GM12878 (cell line): ENCODE measurements around the gene RNASEL. TPM values are rescaled to one million over a fixed set of nuclear protein-coding genes. Genes with fewer than 3 reads are reported as not detected.

Source experiments
- ATAC-seq: fragments of 200-7000 bp; cut with Tn5 transposase; 3 replicates; pipeline ENCODE4 v1.9.1; 2020; ENCODE audit warnings: mild to moderate bottlenecking, moderate library complexity
- BruUV-seq: library from RNA; stranded (reverse); fragments of 400-500 nt; replicated peaks from 2 replicates; lab custom pipeline; 2021; lab: Mats Ljungman, UMichigan
- CTCF ChIA-PET: fragments of 300-600 bp; sonication (Branson Sonifier 250); formaldehyde crosslinking; extraction: SDS; loops from one replicate; lab custom pipeline; 2021; ENCODE audit warnings: inconsistent platforms; lab: Yijun Ruan, JAX
- POLR2A ChIA-PET: fragments of 350-600 bp; formaldehyde crosslinking; extraction: SDS; loops from one replicate; lab custom pipeline; 2021; ENCODE audit warnings: inconsistent platforms; lab: Charles Lee
- RAD21 ChIA-PET: fragments of 300-600 bp; sonication (Branson Sonifier 250); formaldehyde crosslinking; loops from one replicate; lab custom pipeline; 2023; ENCODE audit warnings: antibody characterized with exemption; ENCODE audit not compliant: unreplicated experiment; lab: Charles Lee
- SMC1A ChIA-PET: fragments of 300-600 bp; sonication (Branson Sonifier 250); formaldehyde crosslinking; loops from one replicate; lab custom pipeline; 2023; ENCODE audit not compliant: unreplicated experiment, uncharacterized antibody; lab: Charles Lee
- DNase-seq: peaks from one replicate; pipeline ENCODE4 v3.0.0-alpha.2; 2011; ENCODE audit warnings: low read depth, low spot score
- FAIRE-seq: peaks from 3 replicates; lab custom pipeline; 2011; peaks lifted over from hg19 to GRCh38; lab: Jason Lieb, UNC
- H2AFZ ChIP-seq: 2 replicates; pipeline ENCODE4 v1.6.0; 2011; ENCODE audit warnings: low read depth, low read length, control low read depth; ENCODE audit not compliant: control insufficient read depth
- H3K27ac ChIP-seq: 2 replicates; pipeline ENCODE4 v1.5.1; 2011; ENCODE audit warnings: control low read depth; ENCODE audit not compliant: control insufficient read depth, insufficient read depth
- H3K27me3 ChIP-seq, 2 experiments: replicated peaks in 1 of 2; 2 replicates each; pipeline versions ENCODE4 v1.6.0 to v1.6.1; 2011; ENCODE audit warnings: low read length in 1 of 2; ENCODE audit not compliant: control insufficient read depth in 2 of 2, insufficient read depth in 2 of 2
- H3K36me3 ChIP-seq, 2 experiments: 2 replicates each; pipeline ENCODE4 v1.5.1; 2011; ENCODE audit warnings: low read length in 1 of 2; ENCODE audit not compliant: control insufficient read depth in 2 of 2, insufficient read depth in 2 of 2
- H3K4me1 ChIP-seq: 2 replicates; pipeline ENCODE4 v1.6.1; 2011; ENCODE audit warnings: mild to moderate bottlenecking, low read length, moderate library complexity, mixed read lengths; ENCODE audit not compliant: control insufficient read depth, insufficient read depth
- H3K4me2 ChIP-seq: 2 replicates; pipeline ENCODE4 v1.6.0; 2011; ENCODE audit warnings: control low read depth; ENCODE audit not compliant: control insufficient read depth, insufficient read depth
- H3K4me3 ChIP-seq: fragments of 200-600 bp; sonication (generic); 2 replicates; pipeline ENCODE4 v1.5.1; 2016
- H3K79me2 ChIP-seq: 2 replicates; pipeline ENCODE4 v1.6.0; 2011; ENCODE audit warnings: low read length; ENCODE audit not compliant: control insufficient read depth, insufficient read depth
- H3K9ac ChIP-seq: 2 replicates; pipeline ENCODE4 v1.8.0; 2011; ENCODE audit warnings: low read length, control low read depth, mixed read lengths; ENCODE audit not compliant: control insufficient read depth, insufficient read depth
- H3K9me3 ChIP-seq: replicated peaks from 3 replicates; pipeline ENCODE4 v1.5.1; 2011; ENCODE audit warnings: mild to moderate bottlenecking, low read length; ENCODE audit not compliant: control insufficient read depth, insufficient read depth
- H4K20me1 ChIP-seq: 2 replicates; pipeline ENCODE4 v1.6.0; 2011; ENCODE audit not compliant: control insufficient read depth, insufficient read depth
- BHLHE40 ChIP-seq, 2 experiments: fragments of 450-650 bp in 1 of 2; IDR thresholded peaks; 2 replicates each; pipeline ENCODE4 v1.6.1; 2011 to 2017; ENCODE audit warnings: low read depth in 2 of 2, borderline replicate concordance in 1 of 2, improper control_type of control experiment in 1 of 2, low read length in 1 of 2, mild to moderate bottlenecking in 1 of 2
- BRCA1 ChIP-seq: IDR thresholded peaks from 2 replicates; pipeline ENCODE4 v1.6.1; 2011; ENCODE audit warnings: low read depth, low read length, improper control_type of control experiment
- CREB1 ChIP-seq: IDR thresholded peaks from 2 replicates; pipeline ENCODE4 v1.6.1; 2012; ENCODE audit warnings: low read depth, mild to moderate bottlenecking, inconsistent platforms
- EED ChIP-seq: sonication (generic); IDR thresholded peaks from 2 replicates; pipeline ENCODE4 v1.6.1; 2016; ENCODE audit warnings: antibody characterized with exemption, low read depth
- GATAD2B ChIP-seq: fragments of 450-650 bp; conservative IDR thresholded peaks from 2 replicates; pipeline ENCODE4 v1.6.1; 2017; ENCODE audit warnings: low read depth, mild to moderate bottlenecking, moderate library complexity
- HCFC1 ChIP-seq: fragments of 150-350 bp; IDR thresholded peaks from 2 replicates; pipeline ENCODE4 v1.6.1; 2014; ENCODE audit warnings: low read length
- MEF2B ChIP-seq: fragments of 450-650 bp; IDR thresholded peaks from 2 replicates; pipeline ENCODE4 v1.6.1; 2018; ENCODE audit warnings: mild to moderate bottlenecking, moderate library complexity; ENCODE audit not compliant: partially characterized antibody, poor library complexity, severe bottlenecking
- NFYA ChIP-seq: IDR thresholded peaks from 2 replicates; pipeline ENCODE4 v1.6.1; 2011; ENCODE audit warnings: low read depth, mild to moderate bottlenecking, low read length, improper control_type of control experiment, borderline replicate concordance
- RBBP5 ChIP-seq: fragments of 200-600 bp; sonication (generic); conservative IDR thresholded peaks from 2 replicates; pipeline ENCODE4 v1.6.1; 2016
- RUNX3 ChIP-seq: IDR thresholded peaks from 2 replicates; pipeline ENCODE4 v1.6.1; 2012; ENCODE audit warnings: low read length, inconsistent platforms
- ZNF622 ChIP-seq: fragments of 450-650 bp; IDR thresholded peaks from 2 replicates; pipeline ENCODE4 v1.6.1; 2017; ENCODE audit warnings: mild to moderate bottlenecking, inconsistent platforms
- ZZZ3 ChIP-seq: IDR thresholded peaks from 2 replicates; pipeline ENCODE4 v1.6.1; 2011; ENCODE audit warnings: low read depth; ENCODE audit not compliant: control insufficient read depth, insufficient read length
- WGBS: methylation state at CpG from one replicate; pipeline ENCODE4 v1.1.6; 2016; ENCODE audit warnings: low lambda C conversion rate; ENCODE audit not compliant: insufficient replicate concordance, insufficient coverage; ENCODE audit errors: missing lambda C conversion rate; 5-methylcytosine and 5-hydroxymethylcytosine counted together
- in situ Hi-C: fragments of 300-500 bp; cut with MboI; formaldehyde crosslinking; loops from 9 replicates; pipeline ENCODE4 v1.14.3; 2018; ENCODE audit warnings: mixed read lengths
- intact Hi-C: fragments of 100-400 bp; cut with micrococcal nuclease; formaldehyde crosslinking; loops from one replicate; pipeline ENCODE4 v1.14.2; 2022; ENCODE audit not compliant: unreplicated experiment
- polyA plus RNA-seq, 11 experiments: library from polyadenylated mRNA; depleted of rRNA in 4 of 11; unstranded in 6 of 11; stranded (reverse) in 5 of 11; fragments of >200 nt; fragmentation: Nextera tagmentation in 4 of 11; fragmentation: Illumina TruSeq in 1 of 11; extraction: Ambion mirVana in 4 of 11; extraction: Trizol in 1 of 11; gene quantifications; 1 replicate in 1 of 11; 2 replicates in 10 of 11; pipeline versions ENCODE4 v1.2.1 to v1.2.3, GENCODE V29; 2011 to 2016; ENCODE audit warnings: inconsistent platforms in 2 of 11, missing spikeins in 2 of 11, low read depth in 1 of 11
- total RNA-seq, 4 experiments: library from RNA; depleted of rRNA in 3 of 4; stranded (reverse); fragments of >200 nt in 3 of 4; fragmentation: Illumina TruSeq in 1 of 4; extraction: Trizol in 1 of 4; gene quantifications; 2 replicates each; pipeline versions ENCODE4 v1.2.1 to v1.2.3, GENCODE V29; 2013 to 2021
- TF ChIP-seq, protein P1 (sequence below): IDR thresholded peaks from 2 replicates; pipeline ENCODE4 v1.6.1; 2011; ENCODE audit warnings: borderline replicate concordance, low read depth, mild to moderate bottlenecking, moderate library complexity, low read length; ENCODE audit not compliant: insufficient read depth, poor library complexity, severe bottlenecking
- TF ChIP-seq, protein P2 (sequence below): fragments of 150-350 bp; IDR thresholded peaks from 2 replicates; pipeline ENCODE4 v1.6.1; 2016; ENCODE audit warnings: low read depth, low read length

Gene RNASEL
- total and polyA plus RNA-seq, 10 of the 15 experiments (the other 5 are each of a cell fraction or from before 2014, with no cell fraction given): 3.0 to 10.8 (median 5.0) TPM

DNA sequence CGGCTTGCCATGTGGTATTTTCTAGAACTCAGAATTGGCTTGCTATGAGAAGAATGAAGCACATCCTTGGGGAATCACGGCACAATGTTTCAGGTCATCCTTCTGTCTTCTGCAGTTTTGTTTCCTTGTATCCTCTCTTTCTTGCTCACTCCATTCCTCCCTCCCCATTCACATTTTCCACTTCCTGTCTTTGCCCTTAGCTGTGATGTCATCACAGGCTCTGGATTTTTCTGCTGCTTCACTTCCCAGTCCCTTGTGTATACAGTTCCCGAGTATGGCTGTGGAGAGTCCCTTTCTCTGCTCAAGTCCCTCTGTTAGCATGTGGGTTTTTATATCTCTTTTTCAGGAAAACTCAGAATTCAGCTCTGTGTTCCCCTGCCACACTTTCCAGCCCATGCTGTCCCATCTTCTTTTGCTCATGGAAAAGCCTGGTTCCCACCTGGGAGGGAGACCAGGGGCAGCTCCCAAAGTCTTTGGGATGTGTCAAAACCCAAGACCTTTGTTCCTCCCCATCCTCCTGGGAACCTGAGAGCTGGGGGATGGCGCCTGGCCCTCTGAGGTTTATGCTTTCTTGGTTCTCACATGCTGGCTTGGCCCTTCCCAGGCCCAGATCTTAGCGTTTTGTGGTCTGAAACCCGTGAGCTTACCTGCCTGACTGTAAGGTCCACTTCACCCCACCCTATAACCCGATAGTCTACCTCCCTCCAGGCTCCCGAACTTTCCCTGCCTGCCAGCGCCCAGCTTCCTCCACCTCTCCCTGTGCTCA lies 20.0 kb upstream of the RNASEL start:
- RAD21 ChIA-PET: interaction anchor here (1.0 to 23.0 kb wide), 8 partner anchors 6 to 175 kb away, joined by 3 to 946 read pairs (median 5); no protein-coding TSS in a partner anchor
- DNase-seq: no peak
- Histone ChIP-seq H3K4me3 (peak overlapping the region; percentile 12; the same call in 1 of the 2 replicates), H3K4me1 (peaks cover 48% of the 10 kb centered on the region), H3K4me2 (peak overlapping the region; percentile 30), H4K20me1 (no peaks in the 10 kb centered on the region), H3K36me3 (no peaks in the 10 kb centered on the region), H2AFZ (0 out of 2 replicates have a peak overlapping the region, but pooled peaks have one; percentile 8), H3K9ac (peak overlapping the region; percentile 22; the same call in 1 of the 2 replicates), H3K9me3 (no peaks in the 10 kb centered on the region), H3K79me2 (peaks cover 3% of the 10 kb centered on the region), H3K27me3 (no peaks in the 10 kb centered on the region), H3K27ac (peak overlapping the region; percentile 54)
- no peak for FAIRE-seq
- in situ Hi-C loops: no loop called here
- SMC1A ChIA-PET: interaction anchor here (0.9 to 28.0 kb wide), 7 partner anchors 8 to 178 kb away, joined by 3 to 1145 read pairs (median 7); partner anchors contain the start of gene NPL
- CTCF ChIA-PET: interaction anchor here (2.2 to 37.4 kb wide), 3 partner anchors 15 to 180 kb away, joined by 5 to 1888 read pairs (median 52); partner anchors contain the start of gene NPL
- intact Hi-C loops: no loop called here
- BruUV-seq: no TSS peak
- no peak for ATAC-seq
- POLR2A ChIA-PET: interaction anchor here (1.2 to 1.6 kb wide), 5 partner anchors 8 to 73 kb away, joined by 3 to 6 read pairs (median 4); no protein-coding TSS in a partner anchor
- 67% methylated on average over 9 of the region's 9 CpGs for WGBS
- TF ChIP-seq, protein P1, sequence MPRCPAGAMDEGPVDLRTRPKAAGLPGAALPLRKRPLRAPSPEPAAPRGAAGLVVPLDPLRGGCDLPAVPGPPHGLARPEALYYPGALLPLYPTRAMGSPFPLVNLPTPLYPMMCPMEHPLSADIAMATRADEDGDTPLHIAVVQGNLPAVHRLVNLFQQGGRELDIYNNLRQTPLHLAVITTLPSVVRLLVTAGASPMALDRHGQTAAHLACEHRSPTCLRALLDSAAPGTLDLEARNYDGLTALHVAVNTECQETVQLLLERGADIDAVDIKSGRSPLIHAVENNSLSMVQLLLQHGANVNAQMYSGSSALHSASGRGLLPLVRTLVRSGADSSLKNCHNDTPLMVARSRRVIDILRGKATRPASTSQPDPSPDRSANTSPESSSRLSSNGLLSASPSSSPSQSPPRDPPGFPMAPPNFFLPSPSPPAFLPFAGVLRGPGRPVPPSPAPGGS: peak; percentile 71
- TF ChIP-seq, protein P2, sequence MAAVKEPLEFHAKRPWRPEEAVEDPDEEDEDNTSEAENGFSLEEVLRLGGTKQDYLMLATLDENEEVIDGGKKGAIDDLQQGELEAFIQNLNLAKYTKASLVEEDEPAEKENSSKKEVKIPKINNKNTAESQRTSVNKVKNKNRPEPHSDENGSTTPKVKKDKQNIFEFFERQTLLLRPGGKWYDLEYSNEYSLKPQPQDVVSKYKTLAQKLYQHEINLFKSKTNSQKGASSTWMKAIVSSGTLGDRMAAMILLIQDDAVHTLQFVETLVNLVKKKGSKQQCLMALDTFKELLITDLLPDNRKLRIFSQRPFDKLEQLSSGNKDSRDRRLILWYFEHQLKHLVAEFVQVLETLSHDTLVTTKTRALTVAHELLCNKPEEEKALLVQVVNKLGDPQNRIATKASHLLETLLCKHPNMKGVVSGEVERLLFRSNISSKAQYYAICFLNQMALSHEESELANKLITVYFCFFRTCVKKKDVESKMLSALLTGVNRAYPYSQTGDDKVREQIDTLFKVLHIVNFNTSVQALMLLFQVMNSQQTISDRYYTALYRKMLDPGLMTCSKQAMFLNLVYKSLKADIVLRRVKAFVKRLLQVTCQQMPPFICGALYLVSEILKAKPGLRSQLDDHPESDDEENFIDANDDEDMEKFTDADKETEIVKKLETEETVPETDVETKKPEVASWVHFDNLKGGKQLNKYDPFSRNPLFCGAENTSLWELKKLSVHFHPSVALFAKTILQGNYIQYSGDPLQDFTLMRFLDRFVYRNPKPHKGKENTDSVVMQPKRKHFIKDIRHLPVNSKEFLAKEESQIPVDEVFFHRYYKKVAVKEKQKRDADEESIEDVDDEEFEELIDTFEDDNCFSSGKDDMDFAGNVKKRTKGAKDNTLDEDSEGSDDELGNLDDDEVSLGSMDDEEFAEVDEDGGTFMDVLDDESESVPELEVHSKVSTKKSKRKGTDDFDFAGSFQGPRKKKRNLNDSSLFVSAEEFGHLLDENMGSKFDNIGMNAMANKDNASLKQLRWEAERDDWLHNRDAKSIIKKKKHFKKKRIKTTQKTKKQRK: no peak
- no peak for TF ChIP-seq CREB1
- TF ChIP-seq RBBP5: no peak
- no peak for TF ChIP-seq ZZZ3
- no peak for TF ChIP-seq RUNX3
- no peak for TF ChIP-seq BRCA1
- no peak for TF ChIP-seq ZNF622
- TF ChIP-seq NFYA: no peak
- TF ChIP-seq HCFC1: no peak
- TF ChIP-seq EED: peak; percentile 40; the same call in 1 of the 2 replicates
- peak; percentile 38; the same call in 1 of the 2 replicates for TF ChIP-seq GATAD2B
- TF ChIP-seq BHLHE40 (IDR thresholded peaks at IDR 0.05; ENCODE audit: borderline replicate concordance in 1 of 2, low read depth in 2 of 2, low read length in 1 of 2): peak in 1 of 2 experiments; percentile 43; a peak in 1 of 4 replicates
- peak; percentile 87 for TF ChIP-seq MEF2B
